HG03432 (cell line): ENCODE data around the gene PEX13.
"Not testable (repeated sequence)": the region's sequence is repeated elsewhere in the genome, so short reads cannot be mapped to it uniquely, and the experiment has no call there.

Experiments used
- ATAC-seq: cut with Tn5 transposase; IDR thresholded peaks from one replicate; pipeline ENCODE4 v1.9.1; 2021; ENCODE audit warnings: mild to moderate bottlenecking, moderate library complexity; ENCODE audit not compliant: unreplicated experiment

The PEX13 gene, protein sequence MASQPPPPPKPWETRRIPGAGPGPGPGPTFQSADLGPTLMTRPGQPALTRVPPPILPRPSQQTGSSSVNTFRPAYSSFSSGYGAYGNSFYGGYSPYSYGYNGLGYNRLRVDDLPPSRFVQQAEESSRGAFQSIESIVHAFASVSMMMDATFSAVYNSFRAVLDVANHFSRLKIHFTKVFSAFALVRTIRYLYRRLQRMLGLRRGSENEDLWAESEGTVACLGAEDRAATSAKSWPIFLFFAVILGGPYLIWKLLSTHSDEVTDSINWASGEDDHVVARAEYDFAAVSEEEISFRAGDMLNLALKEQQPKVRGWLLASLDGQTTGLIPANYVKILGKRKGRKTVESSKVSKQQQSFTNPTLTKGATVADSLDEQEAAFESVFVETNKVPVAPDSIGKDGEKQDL

DNA sequence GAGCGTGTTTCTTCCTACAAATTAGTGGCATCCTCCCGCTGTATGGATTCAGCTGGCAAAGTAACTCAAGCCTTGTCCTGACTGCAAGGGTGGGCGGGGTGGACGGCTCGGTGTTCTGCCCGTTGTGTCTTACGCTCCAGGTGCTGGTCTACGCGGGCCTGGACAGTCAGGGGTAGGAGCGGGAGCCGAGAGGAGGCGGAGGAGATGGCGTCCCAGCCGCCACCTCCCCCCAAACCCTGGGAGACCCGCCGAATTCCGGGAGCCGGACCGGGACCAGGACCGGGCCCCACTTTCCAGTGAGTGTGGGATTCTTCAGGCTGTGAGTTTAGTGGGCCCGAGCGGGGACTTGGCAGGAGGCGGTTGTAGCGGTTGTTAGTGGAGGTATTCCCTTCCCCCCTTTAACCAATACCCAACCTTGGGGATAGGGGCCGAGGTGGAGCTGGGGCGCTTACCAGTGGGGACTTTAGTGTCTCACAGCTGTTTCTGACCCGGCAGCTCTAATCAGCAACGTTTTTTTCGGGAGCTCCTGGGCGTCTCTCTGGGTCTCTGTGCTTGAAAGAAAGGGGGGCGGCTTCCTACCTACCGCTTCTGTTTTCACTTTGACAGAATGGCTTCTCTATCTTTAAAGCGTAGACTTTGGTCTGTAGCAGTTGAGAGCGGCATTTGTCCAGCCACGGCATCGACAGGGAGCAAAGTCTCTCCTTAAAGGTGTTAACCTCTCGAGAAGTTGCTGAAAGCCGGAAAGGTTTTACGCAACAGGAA is at the start of gene PEX13, which contains the start of gene PUS10:
Gene PEX13, plus strand, starts transcription at position 165 of the 762 bp plus-strand sequence. Its CDS starts 40 bp downstream, at position 205.
Gene PUS10, minus strand, starts transcription at position 700 of the 762 bp plus-strand sequence. CDS start 6,365 bp downstream, outside the sequence.
- peak; percentile 88 for ATAC-seq

DNA sequence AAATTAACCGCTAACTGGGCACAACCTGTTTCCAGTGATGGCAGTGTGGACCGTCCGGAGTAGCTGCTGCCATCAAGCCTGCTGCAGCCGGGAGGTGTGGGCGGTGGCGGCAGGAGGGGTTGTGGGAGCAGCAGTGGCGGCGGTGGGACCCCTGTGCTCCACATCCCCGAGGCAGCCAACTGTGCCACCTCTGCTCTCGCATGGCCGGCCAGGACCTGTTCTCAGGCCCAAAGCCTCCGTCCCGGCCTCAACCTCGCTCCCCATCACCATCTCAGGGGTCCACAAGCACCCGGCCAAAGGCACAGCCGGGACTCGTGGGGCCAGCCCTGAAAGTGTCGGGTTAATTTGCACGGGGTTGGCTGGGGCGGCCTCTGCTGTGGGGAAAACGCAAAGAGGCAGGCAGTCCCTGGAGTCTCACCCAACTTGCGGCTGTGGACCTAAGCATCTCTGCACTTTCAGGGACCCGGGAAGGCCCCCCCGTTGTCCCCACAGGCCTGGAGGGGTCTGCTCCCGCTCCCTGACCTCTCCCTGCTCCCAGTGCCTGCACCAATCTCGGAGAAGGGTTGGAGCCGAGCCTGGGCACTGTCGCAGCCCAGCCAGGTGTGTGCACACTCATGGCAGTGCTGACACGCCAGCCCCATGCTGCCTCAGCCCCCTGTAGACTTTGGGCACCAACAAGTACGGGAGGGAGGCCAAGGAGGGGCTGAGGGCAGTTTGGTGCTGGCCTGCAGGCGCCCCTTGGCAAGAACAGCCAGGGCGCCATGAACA is 44.4 kb upstream of the PEX13 start:
- no peak for ATAC-seq

DNA sequence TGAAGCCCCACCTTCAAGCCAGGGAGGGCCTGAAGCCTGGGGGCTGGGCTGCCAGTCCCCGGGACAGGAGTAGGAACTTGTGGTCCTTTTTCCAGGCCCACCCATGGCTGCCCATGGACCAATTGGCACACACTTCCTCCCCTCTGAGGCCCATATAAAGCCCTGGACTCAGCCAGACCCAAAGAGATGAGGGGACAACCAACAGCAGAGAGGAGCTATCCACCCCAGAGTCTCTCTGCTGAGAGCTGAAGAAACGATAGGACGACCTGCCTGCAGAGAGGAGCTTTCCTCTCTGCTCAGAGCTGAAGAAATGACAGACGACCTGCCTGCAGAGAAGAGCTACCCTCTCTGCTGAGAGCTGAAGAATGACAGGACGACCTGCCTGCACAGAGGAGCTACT is 43.8 kb upstream of the PEX13 start:
- no peak for ATAC-seq

DNA sequence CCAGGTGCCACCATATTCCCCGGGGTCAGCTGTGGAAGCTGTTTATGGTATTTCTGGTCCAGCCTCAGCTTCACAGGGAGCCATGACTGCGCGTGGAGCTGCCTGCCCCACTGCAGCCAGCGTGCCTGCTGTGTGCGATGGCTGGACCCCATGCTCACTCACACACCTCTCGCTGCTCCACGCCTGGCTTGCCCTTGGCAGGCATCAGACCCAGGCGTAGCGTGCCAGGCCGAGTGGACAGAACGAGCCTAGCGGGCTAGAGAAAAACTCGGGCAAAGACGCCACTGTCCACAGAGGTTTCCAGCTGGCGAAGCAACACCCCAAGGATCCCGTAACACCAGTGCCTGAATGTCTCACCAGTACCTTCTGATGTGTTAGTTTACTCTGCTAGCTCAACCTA is 42.9 kb upstream of the PEX13 start:
- ATAC-seq, result no peak

DNA sequence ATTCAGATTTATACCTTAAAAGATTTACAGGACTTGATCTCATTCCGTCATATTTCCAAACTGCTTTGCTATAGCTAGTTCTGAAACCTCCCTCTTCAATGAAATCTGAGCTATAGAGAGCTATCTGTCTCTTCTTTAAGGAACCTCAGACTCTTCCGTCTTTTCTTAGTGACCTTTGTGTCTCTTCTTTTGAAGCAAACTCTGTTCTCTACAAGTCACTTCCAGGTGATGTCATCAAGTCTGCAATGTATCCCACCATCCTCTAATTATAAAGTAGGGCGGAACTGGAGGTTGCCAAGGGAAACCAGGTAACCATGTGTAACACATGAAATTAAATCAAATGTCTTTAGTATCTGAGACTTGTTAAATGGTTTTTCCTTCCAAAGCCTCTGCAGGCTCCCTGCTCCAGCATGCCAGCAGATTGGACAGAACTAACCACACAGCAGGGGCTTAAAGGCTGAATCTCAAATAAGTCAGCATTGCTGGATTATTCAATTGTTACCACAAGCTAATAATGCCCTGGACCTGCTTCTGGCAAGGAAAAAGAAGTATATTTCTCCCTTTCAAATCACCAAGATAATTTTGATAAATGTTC is 41.2 kb upstream of the PEX13 start:
- no peak for ATAC-seq

DNA sequence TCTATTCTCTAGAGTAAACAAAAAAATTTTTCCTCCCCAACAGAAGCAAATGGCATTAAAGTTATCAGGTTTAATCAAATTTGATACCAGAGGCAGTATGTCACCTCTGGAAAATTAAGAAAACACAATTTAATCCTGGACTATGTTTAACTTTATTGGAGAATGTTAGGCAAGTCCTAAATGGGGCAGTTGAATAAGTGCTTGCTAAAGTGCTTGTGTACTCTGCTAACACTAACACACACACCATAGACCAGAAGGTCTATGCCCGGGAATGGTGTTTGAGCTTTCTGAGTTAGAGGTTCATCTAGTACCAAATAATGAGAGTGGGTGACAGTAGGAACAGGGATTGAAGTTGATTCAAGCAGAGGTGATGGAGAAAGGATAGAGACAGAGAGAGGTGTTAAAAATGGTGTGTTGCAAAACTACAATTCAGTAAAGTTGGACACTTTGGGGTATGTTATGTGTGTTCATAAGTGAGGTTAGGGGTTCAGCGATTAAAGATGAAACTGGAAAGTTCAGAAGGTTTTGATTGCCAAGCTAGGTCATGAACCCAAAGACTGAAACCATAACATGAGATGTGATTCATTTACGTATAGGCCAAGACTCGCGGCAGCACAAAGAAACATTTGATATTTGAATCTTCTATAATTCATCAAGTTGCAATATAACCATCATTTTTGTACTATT is 40.5 kb upstream of the PEX13 start:
- ATAC-seq, result peak; percentile 55

DNA sequence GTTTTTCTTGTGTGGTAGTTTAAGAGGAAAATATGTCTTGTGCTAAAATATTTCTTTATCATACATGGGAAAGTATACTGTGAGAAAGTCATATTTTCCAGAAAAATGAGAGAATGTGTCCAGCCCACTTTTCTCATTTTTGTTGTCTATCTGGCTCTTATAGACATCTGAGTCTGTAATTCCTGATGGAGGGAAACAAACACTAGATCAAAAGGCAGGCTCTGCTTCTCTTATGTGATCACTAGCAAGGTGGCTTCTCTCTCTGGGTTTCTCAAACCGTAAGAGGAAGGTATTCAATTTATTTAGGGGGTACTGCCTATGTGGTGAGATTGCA is 40.0 kb upstream of the PEX13 start:
- ATAC-seq, result no peak

DNA sequence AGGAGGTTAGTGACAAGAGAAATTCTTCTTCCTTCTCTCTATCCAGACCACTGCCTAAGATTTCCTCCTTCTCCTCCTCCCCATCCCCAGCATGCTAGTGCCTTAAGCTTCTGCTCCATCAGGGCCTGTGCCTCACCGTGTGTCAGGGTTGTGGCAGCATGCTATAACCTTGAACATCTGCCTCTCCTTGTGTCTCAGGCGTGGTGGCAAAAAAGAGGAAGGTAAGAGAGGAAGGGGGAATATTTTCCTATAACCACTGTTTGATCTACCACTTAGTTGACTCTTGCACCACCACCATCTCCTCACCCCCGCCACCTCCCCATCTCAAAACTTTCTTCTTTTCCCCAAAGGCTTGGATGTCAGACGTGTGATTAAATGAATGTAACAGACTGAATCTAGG is 38.3 kb upstream of the PEX13 start:
- no peak for ATAC-seq

DNA sequence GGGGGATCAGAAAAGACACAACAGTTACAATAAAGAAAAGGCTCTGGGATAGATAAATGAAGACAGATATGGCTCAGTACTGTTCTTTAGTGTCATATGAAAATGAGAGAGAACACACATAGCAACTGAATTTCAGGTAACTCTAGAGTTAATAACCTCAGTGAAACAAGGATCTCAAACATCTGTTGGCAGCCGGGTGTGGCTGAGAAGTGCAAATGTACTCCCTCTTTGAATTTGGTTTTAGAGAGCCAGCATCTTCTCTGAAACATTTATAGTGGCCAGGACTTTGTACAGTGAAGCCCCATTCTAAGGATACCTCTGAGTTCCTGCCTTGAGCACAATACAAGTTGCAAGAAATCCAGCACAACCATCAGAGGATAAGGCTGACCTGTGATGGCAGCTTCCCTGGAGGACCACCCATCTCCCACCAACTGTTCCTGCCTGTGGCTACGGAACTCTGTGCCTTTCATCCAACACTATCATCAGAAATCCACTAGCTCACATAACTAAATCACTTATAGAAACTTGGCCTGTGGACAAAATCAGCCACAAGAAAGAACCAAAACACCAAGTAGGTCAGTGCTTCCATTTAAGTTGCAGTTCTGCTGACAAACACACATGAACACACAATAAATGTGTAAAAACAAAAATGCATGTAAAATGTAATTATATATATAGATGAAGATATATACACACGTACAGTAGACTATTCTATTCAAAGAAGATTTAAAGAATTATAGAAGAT is 37.3 kb upstream of the PEX13 start:
- no peak for ATAC-seq

DNA sequence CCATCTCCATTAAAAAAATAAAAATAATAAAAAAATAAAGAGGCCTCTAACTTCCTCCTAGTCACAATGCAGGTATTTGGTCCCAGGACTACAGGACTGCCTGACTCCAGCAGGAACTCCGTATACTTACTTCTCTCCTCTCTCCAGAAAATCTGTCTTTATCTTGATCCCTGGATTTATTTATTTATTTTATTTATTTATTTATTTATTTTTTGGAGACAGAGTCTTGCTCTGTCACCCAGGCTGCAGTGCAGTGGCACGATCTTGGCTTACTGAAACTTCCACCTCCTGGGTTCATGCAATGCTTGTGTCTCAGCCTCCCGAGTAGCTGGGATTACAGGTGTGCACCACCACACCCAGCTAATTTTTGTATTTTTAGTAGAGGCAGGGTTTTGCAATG is 35.5 kb upstream of the PEX13 start:
- not testable (repeated sequence) for ATAC-seq

DNA sequence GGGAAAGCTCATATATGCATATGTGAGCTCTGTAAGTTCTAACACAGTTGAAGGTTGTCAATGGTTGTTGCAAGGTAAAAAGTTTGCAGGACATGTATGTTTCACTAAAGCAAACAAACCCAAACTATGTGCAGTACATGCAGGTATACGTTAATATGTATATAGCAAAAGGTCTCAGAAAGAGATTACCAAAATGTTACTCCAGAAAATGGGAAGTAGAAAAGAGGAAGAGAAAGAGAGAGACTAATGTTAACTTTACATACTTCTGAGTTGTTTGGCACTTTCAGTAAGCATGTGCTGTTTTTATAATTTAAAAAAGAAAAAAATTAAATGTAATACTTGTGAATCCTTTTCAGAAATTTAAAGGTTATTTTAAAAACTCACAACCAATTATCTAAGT is 32.8 kb upstream of the PEX13 start:
- ATAC-seq, result peak; percentile 64

DNA sequence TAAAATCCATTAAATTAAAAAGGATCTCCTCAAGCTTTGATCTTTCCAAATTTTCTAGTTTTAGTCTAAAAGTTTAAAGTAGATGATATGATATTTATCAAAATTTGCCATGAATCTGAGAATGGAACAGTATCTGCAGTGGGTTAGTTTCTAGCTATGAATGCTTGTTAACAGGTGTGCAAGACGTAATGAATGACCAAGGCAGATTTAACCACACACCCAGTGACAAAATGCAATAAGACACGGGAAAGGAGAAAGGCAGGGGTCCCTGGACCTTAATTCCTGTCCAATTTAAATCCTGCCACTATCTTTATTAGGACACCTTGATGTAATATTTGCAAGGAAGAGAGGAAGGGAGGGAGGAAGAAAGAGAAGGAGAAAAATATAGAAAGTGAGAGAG is 30.5 kb upstream of the PEX13 start:
- ATAC-seq, result no peak

DNA sequence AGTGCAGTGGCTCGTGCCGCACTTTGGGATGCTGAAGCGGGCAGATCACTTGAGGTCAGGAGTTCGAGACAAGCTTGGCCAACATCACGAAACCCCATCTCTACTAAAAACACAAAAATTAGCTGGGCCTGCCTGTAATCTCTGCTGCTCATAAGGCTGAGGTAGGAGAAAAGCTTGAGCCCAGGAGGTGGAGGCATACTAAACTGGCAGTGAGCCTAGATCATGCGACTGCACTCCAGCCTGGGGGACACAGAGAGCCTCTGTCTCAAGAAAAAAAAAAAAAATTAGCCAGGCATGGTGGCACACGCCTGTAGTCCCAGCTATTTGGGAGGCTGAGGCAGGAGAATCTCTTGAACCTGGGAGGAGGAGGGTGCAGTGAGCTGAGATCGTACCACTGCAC is 29.9 kb upstream of the PEX13 start:
- ATAC-seq, result not testable (repeated sequence)

DNA sequence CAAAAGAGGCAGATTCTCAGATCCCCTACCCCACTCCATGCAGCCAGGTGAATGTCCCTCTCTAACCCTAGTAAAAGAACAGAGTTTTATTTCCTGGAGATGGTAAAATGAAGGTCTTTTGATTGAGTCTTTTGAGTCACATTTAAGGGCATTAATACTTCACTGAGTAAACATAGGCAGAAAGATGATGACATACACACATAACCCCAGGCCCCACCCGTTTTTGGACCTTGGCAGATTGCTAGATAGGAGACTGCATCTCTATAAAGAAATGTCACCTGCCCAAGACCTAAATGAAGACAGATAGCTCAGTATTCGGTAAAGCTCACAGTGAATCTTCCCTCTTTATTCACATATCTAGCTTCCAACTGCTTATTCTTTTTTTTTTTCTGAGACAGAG is 28.3 kb upstream of the PEX13 start:
- no peak for ATAC-seq

DNA sequence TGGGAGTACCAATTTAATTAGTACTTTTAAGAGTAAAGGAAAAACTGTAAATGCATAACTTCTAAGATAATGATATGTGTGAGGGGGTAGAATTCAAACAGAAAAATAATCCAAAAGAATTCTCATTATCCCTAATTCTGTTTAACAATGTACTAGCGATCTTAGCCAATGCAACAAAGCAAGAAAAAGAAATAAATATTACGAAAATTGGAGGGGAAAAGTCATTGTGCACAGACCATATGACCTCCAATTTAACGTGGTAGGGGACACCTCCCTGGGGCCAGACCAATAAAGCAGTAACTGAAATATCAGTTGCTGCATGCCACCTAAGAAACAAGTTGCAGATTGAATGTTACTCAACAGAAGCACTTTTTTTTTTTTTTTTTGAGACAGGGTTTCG is 25.9 kb upstream of the PEX13 start:
- no peak for ATAC-seq

DNA sequence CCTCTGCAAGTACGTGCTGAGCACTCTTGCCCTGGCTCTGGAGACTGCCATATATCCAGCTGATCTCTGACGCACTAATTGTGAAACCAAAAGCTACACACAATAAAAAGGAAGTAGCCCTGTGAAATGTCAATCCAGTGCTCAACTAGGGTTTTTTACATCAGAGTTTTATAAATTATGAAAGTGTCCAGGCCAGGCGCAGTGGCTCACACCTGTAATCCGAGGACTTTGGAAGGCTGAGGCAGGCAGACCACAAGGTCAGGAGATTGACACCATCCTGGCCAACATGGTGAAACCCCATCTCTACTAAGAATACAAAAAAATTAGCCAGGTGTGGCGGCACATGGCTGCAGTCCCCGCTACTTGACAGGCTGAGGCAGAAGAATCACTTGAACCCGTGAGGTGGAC is 24.5 kb upstream of the PEX13 start:
- ATAC-seq, result peak; percentile 99

DNA sequence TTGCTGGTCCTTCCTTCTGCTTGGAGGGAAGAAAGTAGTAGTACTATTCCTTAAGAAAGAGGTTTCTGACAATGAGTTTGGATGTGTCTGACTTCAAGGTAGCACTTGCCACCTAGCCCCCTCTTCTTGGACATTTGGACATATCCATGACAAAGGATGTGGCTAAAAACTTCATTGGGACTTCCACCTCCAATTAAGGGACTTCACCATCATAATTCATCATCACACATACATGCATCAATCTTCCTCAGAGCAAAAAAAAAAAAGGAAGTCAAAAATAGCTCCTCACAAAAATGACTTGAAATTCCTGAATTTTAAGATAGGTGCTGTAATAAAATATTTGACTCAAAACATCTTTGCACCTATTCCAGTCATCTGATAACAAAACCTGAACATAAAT is 23.4 kb upstream of the PEX13 start:
- ATAC-seq, result no peak

DNA sequence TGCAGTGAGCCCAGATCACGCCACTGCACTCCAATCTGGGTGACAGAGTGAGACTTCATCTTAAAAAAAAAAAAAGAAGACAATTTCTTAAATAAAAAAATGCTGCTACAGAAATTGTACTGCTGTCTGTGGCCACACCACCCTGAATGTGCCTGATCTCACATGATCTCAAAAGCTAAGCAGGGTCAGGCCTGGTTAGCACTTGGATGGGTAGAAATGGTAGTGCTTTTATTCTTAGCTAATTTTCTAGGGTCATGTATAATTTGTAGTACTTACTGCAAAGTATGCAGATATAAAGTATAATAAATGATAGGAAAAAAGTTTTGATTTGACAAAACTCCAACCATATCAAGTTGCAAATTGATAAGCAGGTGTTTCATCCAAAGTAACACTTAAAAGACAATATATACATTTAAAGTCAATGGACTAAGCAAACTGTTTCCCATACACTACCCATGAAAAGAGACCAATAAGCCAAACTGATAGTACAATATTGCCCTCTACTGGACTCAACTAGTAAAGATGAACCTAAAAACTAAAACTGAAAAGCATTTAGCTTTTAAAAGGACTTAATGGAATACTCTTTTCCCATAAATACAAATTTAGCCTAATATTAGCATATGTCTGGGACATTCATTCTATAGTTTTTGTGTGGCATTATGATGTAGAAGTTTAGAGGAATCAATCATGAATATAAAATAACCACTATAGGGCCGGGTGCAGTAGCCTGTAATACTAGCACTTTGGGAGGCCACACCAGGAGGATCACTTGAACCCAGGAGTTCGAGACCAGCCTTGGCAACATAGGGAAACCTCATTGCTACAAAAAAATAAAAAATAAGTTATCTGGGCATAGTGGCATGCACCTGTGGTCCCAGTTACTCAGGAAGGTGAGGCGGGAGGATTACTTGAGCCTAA is 18.6 kb upstream of the PEX13 start:
- peak; percentile 74 for ATAC-seq

DNA sequence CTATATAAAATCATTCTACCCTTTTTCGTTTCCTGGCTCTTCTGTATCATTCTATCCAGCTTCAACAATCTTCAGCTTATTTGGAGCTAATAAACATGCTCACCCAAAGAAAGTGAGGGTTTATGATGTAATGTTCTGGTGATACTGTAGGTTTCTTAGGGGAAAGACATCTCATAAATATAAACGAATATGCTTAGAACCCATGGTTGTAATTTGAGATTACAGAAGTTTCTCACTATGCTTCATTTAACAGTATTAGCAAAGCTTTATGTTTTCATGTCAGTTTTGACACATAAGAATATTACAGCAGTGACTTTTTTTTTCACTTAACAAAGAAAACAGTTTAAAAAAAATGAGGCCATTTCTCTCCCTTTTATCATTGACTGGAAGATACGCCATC is 11.8 kb upstream of the PEX13 start:
- ATAC-seq, result no peak
